ENCODE measurements around the gene ZNF25.
"Not testable (repeated sequence)": the region's sequence is repeated elsewhere in the genome, so short reads cannot be mapped to it uniquely, and the experiment has no call there.

Gene ZNF25

DNA sequence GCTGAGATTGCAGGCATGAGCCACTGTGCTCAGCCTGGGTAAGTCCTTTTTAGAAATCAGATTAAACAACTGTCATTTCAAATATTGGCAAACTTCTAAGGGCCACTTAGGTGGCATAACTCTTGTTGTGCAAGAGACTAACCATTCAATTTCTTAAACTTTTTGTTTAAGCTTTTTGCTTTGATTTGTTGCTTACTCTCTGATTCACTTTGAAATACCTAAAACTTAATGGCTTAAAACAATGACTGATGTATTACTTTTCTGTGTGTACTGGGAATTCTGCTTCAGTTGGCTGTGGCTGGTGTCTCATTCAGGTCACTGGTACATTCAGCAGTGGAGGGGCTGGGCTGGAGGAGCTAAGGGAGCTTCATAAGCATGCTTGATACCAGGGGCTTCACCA, 28.9 kb downstream of the ZNF25 start:
- no peak overlapping the region for H3K4me3 ChIP-seq (ENCODE audit: low read depth, low read length)
- no peak overlapping the region for H2AFZ ChIP-seq (ENCODE audit: low read length, unreplicated experiment)
- no peaks in the 10 kb centered on the region for H3K4me1 ChIP-seq (ENCODE audit: control insufficient read depth, insufficient read depth, low read length, unreplicated experiment)
- H3K36me3 ChIP-seq (ENCODE audit: insufficient read depth, low read length) = peaks cover 14% of the 10 kb centered on the region
- no peaks in the 10 kb centered on the region for H3K27me3 ChIP-seq (ENCODE audit: insufficient read depth, low read length)
- no peak overlapping the region for H3K27ac ChIP-seq (ENCODE audit: low read depth, low read length)
- H3K79me2 ChIP-seq (ENCODE audit: control insufficient read depth, insufficient read depth, low read length, unreplicated experiment) = no peaks in the 10 kb centered on the region

DNA sequence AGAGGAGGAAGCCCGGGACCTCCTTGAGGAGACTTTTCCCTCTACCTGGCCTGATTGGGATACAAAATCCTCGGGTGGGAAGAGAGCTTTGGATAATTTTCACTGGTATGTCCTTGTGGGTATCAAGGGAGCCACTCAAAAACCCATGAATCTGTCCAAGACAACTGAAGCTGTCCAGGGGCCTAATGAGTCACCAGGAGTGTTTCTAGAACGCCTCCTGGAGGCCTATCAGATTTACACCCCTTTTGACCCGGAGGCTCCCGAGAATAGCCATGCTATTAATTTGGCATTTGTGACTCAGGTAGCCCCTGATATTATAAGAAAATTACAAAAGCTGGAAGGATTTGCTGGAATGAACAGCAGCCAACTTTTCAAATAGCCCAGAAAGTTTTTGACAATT, 38.6 kb downstream of the ZNF25 start:
- H2AFZ ChIP-seq (ENCODE audit: low read length, unreplicated experiment) = no peak overlapping the region
- no peaks in the 10 kb centered on the region for H3K27me3 ChIP-seq (ENCODE audit: insufficient read depth, low read length)
- H3K4me3 ChIP-seq (ENCODE audit: low read depth, low read length) = no peak overlapping the region
- no peak overlapping the region for H3K27ac ChIP-seq (ENCODE audit: low read depth, low read length)
- no peaks in the 10 kb centered on the region for H3K79me2 ChIP-seq (ENCODE audit: control insufficient read depth, insufficient read depth, low read length, unreplicated experiment)
- H3K4me1 ChIP-seq (ENCODE audit: control insufficient read depth, insufficient read depth, low read length, unreplicated experiment) = no peaks in the 10 kb centered on the region
- no peaks in the 10 kb centered on the region for H3K36me3 ChIP-seq (ENCODE audit: insufficient read depth, low read length)

DNA sequence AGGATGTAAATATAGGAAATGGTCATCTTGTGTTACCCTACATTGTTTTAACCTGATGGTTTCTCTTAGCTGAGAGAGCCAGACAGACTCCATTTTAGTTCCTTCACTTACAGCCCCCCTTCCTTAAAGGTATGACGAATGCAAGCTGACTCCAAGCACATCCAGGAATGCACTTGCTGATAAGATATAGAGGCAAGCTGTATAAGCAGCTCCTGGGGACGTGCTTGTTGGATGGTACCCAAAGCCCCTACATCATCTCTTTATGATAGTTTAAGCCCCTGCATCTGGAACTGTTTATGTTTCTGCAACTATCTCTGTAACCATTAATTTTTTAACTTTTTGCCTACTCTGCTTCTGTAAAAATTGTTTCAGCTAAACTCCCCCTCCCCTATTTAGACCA, 41.7 kb downstream of the ZNF25 start:
- H2AFZ ChIP-seq (ENCODE audit: low read length, unreplicated experiment) = no peak overlapping the region
- H3K27ac ChIP-seq (ENCODE audit: low read depth, low read length) = no peak overlapping the region
- H3K4me3 ChIP-seq (ENCODE audit: low read depth, low read length) = no peak overlapping the region
- no peaks in the 10 kb centered on the region for H3K4me1 ChIP-seq (ENCODE audit: control insufficient read depth, insufficient read depth, low read length, unreplicated experiment)
- H3K79me2 ChIP-seq (ENCODE audit: control insufficient read depth, insufficient read depth, low read length, unreplicated experiment) = no peaks in the 10 kb centered on the region
- no peaks in the 10 kb centered on the region for H3K36me3 ChIP-seq (ENCODE audit: insufficient read depth, low read length)
- no peaks in the 10 kb centered on the region for H3K27me3 ChIP-seq (ENCODE audit: insufficient read depth, low read length)

DNA sequence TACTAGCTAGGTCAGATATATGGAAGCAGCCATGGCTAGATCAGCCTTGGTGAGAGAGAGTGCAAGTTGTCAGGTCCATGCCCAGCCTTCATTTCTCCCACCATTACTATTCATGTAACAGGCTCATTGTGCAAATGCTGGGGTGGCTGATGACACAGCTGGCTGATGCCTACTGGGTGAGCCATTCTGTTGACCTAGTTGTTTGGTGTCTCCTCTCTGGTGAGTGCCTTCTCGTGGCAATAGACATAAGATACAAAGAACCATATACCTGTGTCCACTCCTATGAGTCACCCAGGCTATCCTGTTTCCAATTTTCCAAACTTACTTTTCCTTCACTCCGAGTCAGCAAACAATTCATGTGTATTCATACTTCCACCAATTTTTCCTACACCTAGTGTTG, 46.0 kb downstream of the ZNF25 start:
- Histone ChIP-seq H3K36me3 (ENCODE audit: insufficient read depth, low read length) (no peaks in the 10 kb centered on the region), H3K27ac (ENCODE audit: low read depth, low read length) (no peak overlapping the region), H3K27me3 (ENCODE audit: insufficient read depth, low read length) (no peaks in the 10 kb centered on the region), H3K4me1 (ENCODE audit: control insufficient read depth, insufficient read depth, low read length, unreplicated experiment) (no peaks in the 10 kb centered on the region), H2AFZ (ENCODE audit: low read length, unreplicated experiment) (no peak overlapping the region), H3K79me2 (ENCODE audit: control insufficient read depth, insufficient read depth, low read length, unreplicated experiment) (no peaks in the 10 kb centered on the region), H3K4me3 (ENCODE audit: low read depth, low read length) (no peak overlapping the region)

DNA sequence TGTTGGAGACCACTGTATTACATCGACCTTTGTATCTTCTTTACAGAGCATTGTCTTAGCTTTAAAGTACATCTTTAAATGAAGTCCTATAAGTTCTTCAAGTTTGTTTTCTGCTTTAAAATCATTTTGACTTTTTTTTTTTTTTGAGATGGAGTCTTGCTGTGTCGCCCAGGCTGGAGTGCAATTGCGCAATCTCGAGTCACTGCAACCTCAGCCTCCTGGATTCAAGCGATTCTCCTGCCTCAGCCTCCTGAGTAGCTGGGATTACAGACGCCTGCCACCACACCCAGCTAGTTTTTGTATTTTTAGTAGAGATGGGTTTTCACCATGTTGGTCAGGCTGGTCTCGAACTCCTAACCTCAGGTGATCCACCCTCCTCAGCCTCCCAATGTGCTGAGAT, 68.3 kb downstream of the ZNF25 start:
- H3K27ac ChIP-seq (ENCODE audit: low read depth, low read length); H3K79me2 ChIP-seq (ENCODE audit: control insufficient read depth, insufficient read depth, low read length, unreplicated experiment); H3K36me3 ChIP-seq (ENCODE audit: insufficient read depth, low read length); H2AFZ ChIP-seq (ENCODE audit: low read length, unreplicated experiment); H3K4me3 ChIP-seq (ENCODE audit: low read depth, low read length); H3K4me1 ChIP-seq (ENCODE audit: control insufficient read depth, insufficient read depth, low read length, unreplicated experiment); H3K27me3 ChIP-seq (ENCODE audit: insufficient read depth, low read length): not testable (repeated sequence)

DNA sequence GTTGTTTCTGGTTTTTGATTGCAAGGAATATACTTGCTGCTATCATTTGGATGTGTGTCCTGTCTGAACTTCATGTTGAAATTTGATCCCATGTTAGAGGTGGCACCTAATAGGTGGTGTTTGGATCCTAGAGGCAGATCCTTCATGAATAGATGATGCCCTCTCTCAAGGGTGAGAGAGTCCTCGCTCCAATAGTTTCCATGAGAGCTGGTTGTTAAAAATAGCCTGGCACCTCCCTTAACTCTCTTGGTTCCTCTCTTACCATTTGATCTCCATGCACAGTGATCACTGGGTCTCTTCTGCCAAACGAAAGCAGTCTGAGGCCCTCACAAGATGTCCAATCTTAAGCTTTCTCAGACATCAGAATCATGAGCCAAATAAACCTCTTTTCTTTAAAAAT, 70.1 kb downstream of the ZNF25 start:
- H3K27me3 ChIP-seq (ENCODE audit: insufficient read depth, low read length) = no peaks in the 10 kb centered on the region

More for the DNA sequence above, 70.1 kb downstream of the ZNF25 start:
- H2AFZ ChIP-seq (ENCODE audit: low read length, unreplicated experiment) = no peak overlapping the region
- H3K4me3 ChIP-seq (ENCODE audit: low read depth, low read length) = no peak overlapping the region
- H3K27ac ChIP-seq (ENCODE audit: low read depth, low read length) = no peak overlapping the region
- H3K4me1 ChIP-seq (ENCODE audit: control insufficient read depth, insufficient read depth, low read length, unreplicated experiment) = no peaks in the 10 kb centered on the region
- no peaks in the 10 kb centered on the region for H3K36me3 ChIP-seq (ENCODE audit: insufficient read depth, low read length)
- no peaks in the 10 kb centered on the region for H3K79me2 ChIP-seq (ENCODE audit: control insufficient read depth, insufficient read depth, low read length, unreplicated experiment)

Measured in ACC112 (cell line).